ENCODE measurements around the gene BAIAP2L2.

BAIAP2L2 gene

GRCh38 chr22:38139901-38140300 is 29.4 kb upstream of the BAIAP2L2 start:
- Histone ChIP-seq H3K36me3 (ENCODE audit: insufficient read depth, low read length) (peaks cover 20% of the 10 kb centered on the region; the same call in 1 of the 2 replicates), H3K9me3 (ENCODE audit: insufficient read depth, low read depth, low read length) (no peaks in the 10 kb centered on the region), H3K79me2 (ENCODE audit: insufficient read depth, low read length) (no peaks in the 10 kb centered on the region), H3K9me2 (replicated peaks; ENCODE audit: low read depth, low read length) (no peaks in the 10 kb centered on the region), H3K4me1 (ENCODE audit: insufficient read depth, low read length, poor library complexity, severe bottlenecking) (peaks cover 19% of the 10 kb centered on the region), H3K27me3 (ENCODE audit: insufficient read depth, low read length, poor library complexity, severe bottlenecking) (no peaks in the 10 kb centered on the region), H4K20me1 (ENCODE audit: insufficient read depth, low read length, poor library complexity, severe bottlenecking) (no peaks in the 10 kb centered on the region), H3K4me3 (ENCODE audit: low read length, poor library complexity, severe bottlenecking) (no peak overlapping the region), H3K9ac (ENCODE audit: low read depth, low read length, poor library complexity, severe bottlenecking) (no peak overlapping the region), H2AFZ (ENCODE audit: low read length) (no peak overlapping the region), H3K4me2 (ENCODE audit: low read depth, low read length, poor library complexity, severe bottlenecking) (no peak overlapping the region), H3F3A (ENCODE audit: low read depth) (no peaks in the 10 kb centered on the region)
- no peak for TF ChIP-seq EZH2phosphoT487 (IDR thresholded peaks at IDR 0.05; ENCODE audit: borderline replicate concordance)
- no peak for TF ChIP-seq CTCF (conservative IDR thresholded peaks at IDR 0.05; ENCODE audit: low read length)

GRCh38 chr22:38138961-38139360 is 28.5 kb upstream of the BAIAP2L2 start:
- Histone ChIP-seq H3K36me3 (ENCODE audit: insufficient read depth, low read length) (peaks cover 21% of the 10 kb centered on the region; the same call in 1 of the 2 replicates), H3K27me3 (ENCODE audit: insufficient read depth, low read length, poor library complexity, severe bottlenecking) (no peaks in the 10 kb centered on the region), H4K20me1 (ENCODE audit: insufficient read depth, low read length, poor library complexity, severe bottlenecking) (no peaks in the 10 kb centered on the region), H3K9me3 (ENCODE audit: insufficient read depth, low read depth, low read length) (no peaks in the 10 kb centered on the region), H3F3A (ENCODE audit: low read depth) (no peaks in the 10 kb centered on the region), H3K9me2 (replicated peaks; ENCODE audit: low read depth, low read length) (no peaks in the 10 kb centered on the region), H3K4me2 (ENCODE audit: low read depth, low read length, poor library complexity, severe bottlenecking) (no peak overlapping the region), H3K9ac (ENCODE audit: low read depth, low read length, poor library complexity, severe bottlenecking) (no peak overlapping the region), H3K79me2 (ENCODE audit: insufficient read depth, low read length) (no peaks in the 10 kb centered on the region), H3K4me1 (ENCODE audit: insufficient read depth, low read length, poor library complexity, severe bottlenecking) (peaks cover 18% of the 10 kb centered on the region), H2AFZ (ENCODE audit: low read length) (no peak overlapping the region), H3K4me3 (ENCODE audit: low read length, poor library complexity, severe bottlenecking) (no peak overlapping the region)
- TF ChIP-seq CTCF (conservative IDR thresholded peaks at IDR 0.05; ENCODE audit: low read length), result no peak
- TF ChIP-seq EZH2phosphoT487 (IDR thresholded peaks at IDR 0.05; ENCODE audit: borderline replicate concordance), result no peak

GRCh38 chr22:38137876-38138687 is 27.6 kb upstream of the BAIAP2L2 start:
- no peaks in the 10 kb centered on the region for H3K9me3 ChIP-seq (ENCODE audit: insufficient read depth, low read depth, low read length)
- no peaks in the 10 kb centered on the region for H3K27me3 ChIP-seq (ENCODE audit: insufficient read depth, low read length, poor library complexity, severe bottlenecking)
- H2AFZ ChIP-seq (ENCODE audit: low read length), result no peak overlapping the region
- peaks cover 26% of the 10 kb centered on the region; the same call in 1 of the 2 replicates for H3K36me3 ChIP-seq (ENCODE audit: insufficient read depth, low read length)
- H3K4me3 ChIP-seq (ENCODE audit: low read length, poor library complexity, severe bottlenecking), result no peak overlapping the region
- peaks cover 9% of the 10 kb centered on the region for H3K4me1 ChIP-seq (ENCODE audit: insufficient read depth, low read length, poor library complexity, severe bottlenecking)
- no peaks in the 10 kb centered on the region for H3F3A ChIP-seq (ENCODE audit: low read depth)
- H3K4me2 ChIP-seq (ENCODE audit: low read depth, low read length, poor library complexity, severe bottlenecking), result no peak overlapping the region
- no peaks in the 10 kb centered on the region for H4K20me1 ChIP-seq (ENCODE audit: insufficient read depth, low read length, poor library complexity, severe bottlenecking)
- no peak overlapping the region for H3K9ac ChIP-seq (ENCODE audit: low read depth, low read length, poor library complexity, severe bottlenecking)
- H3K9me2 ChIP-seq (replicated peaks; ENCODE audit: low read depth, low read length), result no peaks in the 10 kb centered on the region
- H3K79me2 ChIP-seq (ENCODE audit: insufficient read depth, low read length), result no peaks in the 10 kb centered on the region
- TF ChIP-seq EZH2phosphoT487 (IDR thresholded peaks at IDR 0.05; ENCODE audit: borderline replicate concordance), result no peak
